ENCODE data around the gene ZNF543.

The ZNF543 gene

DNA sequence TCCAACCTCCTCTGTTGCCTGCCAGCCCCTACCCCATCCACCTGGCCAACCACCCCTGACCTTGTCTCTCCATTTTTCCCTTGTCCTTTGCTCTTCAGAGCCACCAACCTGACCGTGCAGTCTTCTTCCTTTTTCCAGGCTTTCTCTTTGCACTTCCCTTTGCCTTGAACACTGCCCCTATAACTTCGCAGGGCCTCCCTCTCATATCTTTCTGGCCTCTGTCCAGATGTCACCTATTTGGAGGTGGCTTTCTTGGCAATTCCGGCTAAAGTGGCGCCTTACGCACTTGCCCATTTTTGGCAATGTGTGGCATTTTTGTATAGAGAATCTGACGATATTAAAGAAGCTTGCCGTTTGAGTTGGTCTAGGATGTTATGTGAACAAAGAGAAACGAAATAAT, 844 bp downstream of the ZNF543 start:
- H3K4me3 ChIP-seq (ENCODE audit: low read length), result peak overlapping the region; percentile 91
- DNase-seq, result no peak
- H4K20me1 ChIP-seq (ENCODE audit: insufficient read depth, low read length), result no peaks in the 10 kb centered on the region
- H3K9me2 ChIP-seq (replicated peaks; ENCODE audit: insufficient read depth, low read length), result no peaks in the 10 kb centered on the region
- H3K4me2 ChIP-seq (ENCODE audit: low read depth, low read length), result peak overlapping the region; percentile 85
- peak overlapping the region; percentile 89; the same call in 1 of the 2 replicates for H2AFZ ChIP-seq (ENCODE audit: low read length)
- H3K9me3 ChIP-seq (replicated peaks; ENCODE audit: insufficient read depth, low read length), result no peaks in the 10 kb centered on the region
- TF ChIP-seq, protein P1, sequence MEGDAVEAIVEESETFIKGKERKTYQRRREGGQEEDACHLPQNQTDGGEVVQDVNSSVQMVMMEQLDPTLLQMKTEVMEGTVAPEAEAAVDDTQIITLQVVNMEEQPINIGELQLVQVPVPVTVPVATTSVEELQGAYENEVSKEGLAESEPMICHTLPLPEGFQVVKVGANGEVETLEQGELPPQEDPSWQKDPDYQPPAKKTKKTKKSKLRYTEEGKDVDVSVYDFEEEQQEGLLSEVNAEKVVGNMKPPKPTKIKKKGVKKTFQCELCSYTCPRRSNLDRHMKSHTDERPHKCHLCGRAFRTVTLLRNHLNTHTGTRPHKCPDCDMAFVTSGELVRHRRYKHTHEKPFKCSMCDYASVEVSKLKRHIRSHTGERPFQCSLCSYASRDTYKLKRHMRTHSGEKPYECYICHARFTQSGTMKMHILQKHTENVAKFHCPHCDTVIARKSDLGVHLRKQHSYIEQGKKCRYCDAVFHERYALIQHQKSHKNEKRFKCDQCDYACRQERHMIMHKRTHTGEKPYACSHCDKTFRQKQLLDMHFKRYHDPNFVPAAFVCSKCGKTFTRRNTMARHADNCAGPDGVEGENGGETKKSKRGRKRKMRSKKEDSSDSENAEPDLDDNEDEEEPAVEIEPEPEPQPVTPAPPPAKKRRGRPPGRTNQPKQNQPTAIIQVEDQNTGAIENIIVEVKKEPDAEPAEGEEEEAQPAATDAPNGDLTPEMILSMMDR (IDR thresholded peaks at IDR 0.05; ENCODE audit: low read length), result no peak
- TF ChIP-seq EZH2 (optimal IDR thresholded peaks at IDR 0.05; ENCODE audit: low read depth, low read length) (no peak), EZH2phosphoT487 (IDR thresholded peaks at IDR 0.05; ENCODE audit: low read length) (no peak)
- peak overlapping the region; percentile 98 for H3K9ac ChIP-seq (ENCODE audit: low read length)
- H3K36me3 ChIP-seq (replicated peaks; ENCODE audit: insufficient read depth, low read length), result peaks cover 10% of the 10 kb centered on the region; the same call in 1 of the 2 replicates
- H3F3A ChIP-seq (ENCODE audit: insufficient read depth, low read length), result no peaks in the 10 kb centered on the region
- H3K4me1 ChIP-seq (ENCODE audit: low read length), result peaks cover 12% of the 10 kb centered on the region
- peaks cover 26% of the 10 kb centered on the region for H3K79me2 ChIP-seq (ENCODE audit: low read length)
- no peaks in the 10 kb centered on the region for H3K27me3 ChIP-seq (replicated peaks; ENCODE audit: insufficient read depth, low read length)
- peak overlapping the region; percentile 61; the same call in 1 of the 2 replicates for H3K27ac ChIP-seq (ENCODE audit: low read length)

DNA sequence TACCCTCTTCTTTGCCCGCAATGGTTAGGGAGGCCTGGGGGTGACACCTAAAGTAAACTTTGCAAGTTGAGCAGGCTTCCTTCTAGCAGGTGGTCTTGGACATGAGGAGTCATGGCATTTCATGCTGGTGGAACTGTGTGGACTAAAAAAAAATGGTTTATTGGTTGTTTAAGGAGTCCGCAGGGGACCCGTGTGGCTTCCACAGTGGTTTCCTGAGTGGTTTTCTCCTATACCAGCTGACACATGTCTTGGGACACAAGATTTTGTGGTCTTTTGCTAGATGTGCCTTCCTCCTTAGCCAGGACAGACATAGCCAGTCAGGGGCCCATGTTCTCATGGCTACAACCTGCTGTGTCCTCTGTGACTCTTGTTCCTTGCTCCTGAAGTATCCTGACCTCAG, 1.5 kb downstream of the ZNF543 start:
- peak overlapping the region; percentile 85 for H3K4me2 ChIP-seq (ENCODE audit: low read depth, low read length)
- no peaks in the 10 kb centered on the region for H3K9me3 ChIP-seq (replicated peaks; ENCODE audit: insufficient read depth, low read length)
- peaks cover 12% of the 10 kb centered on the region for H3K4me1 ChIP-seq (ENCODE audit: low read length)

DNA sequence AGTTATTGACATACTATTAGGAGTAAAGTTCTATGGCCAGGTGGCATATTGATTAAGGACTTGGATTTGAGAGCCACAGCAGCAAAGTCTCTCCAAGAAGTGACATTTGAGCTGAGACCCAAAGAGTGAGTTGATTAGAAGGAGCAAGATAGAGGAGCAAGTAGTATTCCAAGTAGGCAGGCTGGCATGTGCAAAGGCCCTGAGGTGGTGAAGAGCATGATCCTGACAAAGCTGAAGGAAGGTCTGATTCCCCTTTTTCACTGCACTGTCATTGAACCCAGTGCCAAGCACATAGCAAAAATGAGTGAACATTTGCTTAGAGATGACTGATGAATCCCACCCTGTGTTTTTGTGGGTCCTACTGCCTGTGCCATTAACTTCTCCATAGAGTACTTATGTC, 4.7 kb downstream of the ZNF543 start:
- Histone ChIP-seq H3K27ac (ENCODE audit: low read length) (no peak overlapping the region), H3K9me3 (replicated peaks; ENCODE audit: insufficient read depth, low read length) (no peaks in the 10 kb centered on the region), H3K4me1 (ENCODE audit: low read length) (peaks cover 12% of the 10 kb centered on the region), H3K36me3 (replicated peaks; ENCODE audit: insufficient read depth, low read length) (peaks cover 25% of the 10 kb centered on the region), H3K9me2 (replicated peaks; ENCODE audit: insufficient read depth, low read length) (no peaks in the 10 kb centered on the region), H3F3A (ENCODE audit: insufficient read depth, low read length) (no peaks in the 10 kb centered on the region), H3K79me2 (ENCODE audit: low read length) (peaks cover 26% of the 10 kb centered on the region), H3K4me2 (ENCODE audit: low read depth, low read length) (no peak overlapping the region), H2AFZ (ENCODE audit: low read length) (no peak overlapping the region), H3K9ac (ENCODE audit: low read length) (no peak overlapping the region), H4K20me1 (ENCODE audit: insufficient read depth, low read length) (no peaks in the 10 kb centered on the region), H3K4me3 (ENCODE audit: low read length) (no peak overlapping the region), H3K27me3 (replicated peaks; ENCODE audit: insufficient read depth, low read length) (no peaks in the 10 kb centered on the region)
- TF ChIP-seq, protein P1 (IDR thresholded peaks at IDR 0.05; ENCODE audit: low read length), result no peak
- TF ChIP-seq EZH2phosphoT487 (IDR thresholded peaks at IDR 0.05; ENCODE audit: low read length) (no peak), EZH2 (optimal IDR thresholded peaks at IDR 0.05; ENCODE audit: low read depth, low read length) (no peak)
- no peak for DNase-seq

More for the DNA sequence above, 1.5 kb downstream of the ZNF543 start:
- peaks cover 10% of the 10 kb centered on the region; the same call in 1 of the 2 replicates for H3K36me3 ChIP-seq (replicated peaks; ENCODE audit: insufficient read depth, low read length)
- no peaks in the 10 kb centered on the region for H3K27me3 ChIP-seq (replicated peaks; ENCODE audit: insufficient read depth, low read length)
- DNase-seq, result no peak
- TF ChIP-seq EZH2 (optimal IDR thresholded peaks at IDR 0.05; ENCODE audit: low read depth, low read length), result no peak
- no peak for TF ChIP-seq EZH2phosphoT487 (IDR thresholded peaks at IDR 0.05; ENCODE audit: low read length)
- TF ChIP-seq, protein P1 (IDR thresholded peaks at IDR 0.05; ENCODE audit: low read length), result no peak
- H2AFZ ChIP-seq (ENCODE audit: low read length), result no peak overlapping the region
- H3K4me3 ChIP-seq (ENCODE audit: low read length), result peak overlapping the region; percentile 91; the same call in 1 of the 2 replicates
- H3F3A ChIP-seq (ENCODE audit: insufficient read depth, low read length), result no peaks in the 10 kb centered on the region
- H3K9ac ChIP-seq (ENCODE audit: low read length), result no peak overlapping the region
- no peaks in the 10 kb centered on the region for H3K9me2 ChIP-seq (replicated peaks; ENCODE audit: insufficient read depth, low read length)
- no peak overlapping the region for H3K27ac ChIP-seq (ENCODE audit: low read length)
- no peaks in the 10 kb centered on the region for H4K20me1 ChIP-seq (ENCODE audit: insufficient read depth, low read length)
- H3K79me2 ChIP-seq (ENCODE audit: low read length), result peaks cover 26% of the 10 kb centered on the region

All from MM.1S (cell line).